Measurements from ENCODE around the gene ADGRF3. TPM values are rescaled to one million over a fixed set of nuclear protein-coding genes. Genes with fewer than 3 reads are reported as not detected.

Gene ADGRF3
- total and polyA plus RNA-seq, 9 of the 15 experiments (the other 6 are each of a cell fraction or from before 2014, with no cell fraction given) = 0.04 to 0.54 (median 0.16) TPM; not detected in 2

- TF ChIP-seq CBFA2T3 (IDR thresholded peaks at IDR 0.05) (peak; percentile 89), TRIM24 (IDR thresholded peaks at IDR 0.05) (peak in 1 of 2 experiments; percentile 67; a peak in 2 of 4 replicates), FOXA3 (CRISPR knock-in tag; conservative IDR thresholded peaks at IDR 0.05 in 1 of 2, IDR thresholded peaks at IDR 0.05 in 1 of 2) (peak in 1 of 2 experiments; percentile 12; a peak in 1 of 4 replicates), ARID1B (IDR thresholded peaks at IDR 0.05) (peak; percentile 94), NCOR1 (IDR thresholded peaks at IDR 0.05) (peak; percentile 77), SMARCC2 (IDR thresholded peaks at IDR 0.05; ENCODE audit: low read depth) (peak; percentile 51; the same call in 1 of the 2 replicates), UBTF (IDR thresholded peaks at IDR 0.05; ENCODE audit: borderline replicate concordance in 1 of 2, low read depth in 2 of 2, low read length in 2 of 2) (peak in 1 of 2 experiments; percentile 50; a peak in 1 of 4 replicates), CTBP1 (IDR thresholded peaks at IDR 0.05; ENCODE audit: borderline replicate concordance) (peak; percentile 55; the same call in 1 of the 2 replicates), RCOR1 (IDR thresholded peaks at IDR 0.05; ENCODE audit: borderline replicate concordance in 1 of 2, low read depth in 2 of 2, low read length in 2 of 2) (peak in 1 of 2 experiments; percentile 73; a peak in 1 of 4 replicates), SMARCA4 (IDR thresholded peaks at IDR 0.05) (peak; percentile 80), STAG1 (CRISPR knock-in tag; IDR thresholded peaks at IDR 0.05; ENCODE audit: borderline replicate concordance) (no peak), KLF16 (IDR thresholded peaks at IDR 0.05) (peak; percentile 69), TEAD4 (IDR thresholded peaks at IDR 0.05; ENCODE audit: low read length) (peak; percentile 80), TEAD4 (CRISPR knock-in tag; IDR thresholded peaks at IDR 0.05; ENCODE audit: borderline replicate concordance) (no peak), BDP1 (IDR thresholded peaks at IDR 0.05; ENCODE audit: insufficient read depth, insufficient read length) (no peak), RB1 (IDR thresholded peaks at IDR 0.05; ENCODE audit: low read depth) (no peak), CBFB (CRISPR knock-in tag; IDR thresholded peaks at IDR 0.05) (no peak), CBFA2T2 (conservative IDR thresholded peaks at IDR 0.05) (peak; percentile 83), ZNF121 (CRISPR knock-in tag; conservative IDR thresholded peaks at IDR 0.05) (no peak), CREB3L1 (IDR thresholded peaks at IDR 0.05; ENCODE audit: borderline replicate concordance, low read depth) (no peak), EP300 (IDR thresholded peaks at IDR 0.05; ENCODE audit: low read length) (peak; percentile 67; the same call in 1 of the 2 replicates), NRF1 (conservative IDR thresholded peaks at IDR 0.05 in 1 of 2, IDR thresholded peaks at IDR 0.05 in 1 of 2) (peak in 1 of 2 experiments; percentile 28; a peak in 1 of 4 replicates), HDAC2 (IDR thresholded peaks at IDR 0.05) (0 out of 2 replicates have a peak, but pooled peaks have one; percentile 40)
- TF ChIP-seq, protein P1, sequence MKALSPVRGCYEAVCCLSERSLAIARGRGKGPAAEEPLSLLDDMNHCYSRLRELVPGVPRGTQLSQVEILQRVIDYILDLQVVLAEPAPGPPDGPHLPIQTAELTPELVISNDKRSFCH (CRISPR knock-in tag; IDR thresholded peaks at IDR 0.05) = no peak
- TF ChIP-seq, protein P1 (tag; IDR thresholded peaks at IDR 0.05) = no peak
- TF ChIP-seq, protein P2, sequence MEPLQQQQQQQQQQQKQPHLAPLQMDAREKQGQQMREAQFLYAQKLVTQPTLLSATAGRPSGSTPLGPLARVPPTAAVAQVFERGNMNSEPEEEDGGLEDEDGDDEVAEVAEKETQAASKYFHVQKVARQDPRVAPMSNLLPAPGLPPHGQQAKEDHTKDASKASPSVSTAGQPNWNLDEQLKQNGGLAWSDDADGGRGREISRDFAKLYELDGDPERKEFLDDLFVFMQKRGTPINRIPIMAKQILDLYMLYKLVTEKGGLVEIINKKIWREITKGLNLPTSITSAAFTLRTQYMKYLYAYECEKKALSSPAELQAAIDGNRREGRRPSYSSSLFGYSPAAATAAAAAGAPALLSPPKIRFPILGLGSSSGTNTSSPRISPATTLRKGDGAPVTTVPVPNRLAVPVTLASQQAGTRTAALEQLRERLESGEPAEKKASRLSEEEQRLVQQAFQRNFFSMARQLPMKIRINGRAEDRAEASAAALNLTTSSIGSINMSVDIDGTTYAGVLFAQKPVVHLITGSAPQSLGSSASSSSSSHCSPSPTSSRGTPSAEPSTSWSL (CRISPR knock-in tag; IDR thresholded peaks at IDR 0.05; ENCODE audit: borderline replicate concordance) = no peak
Measured at GRCh38 chr2:26316845-26317244, 29.7 kb downstream of the ADGRF3 start (continued).
